SK-N-SH (cell line): ENCODE measurements around the gene TBCE.

Source experiments
- EZH2phosphoT487 ChIP-seq: fragments of 200-600 bp; sonication (generic); IDR thresholded peaks from 2 replicates; pipeline ENCODE4 v1.6.1; 2017; ENCODE audit warnings: low read depth, mixed run types, mild to moderate bottlenecking, antibody characterized with exemption, moderate library complexity, borderline replicate concordance
- FOXM1 ChIP-seq: IDR thresholded peaks from 2 replicates; pipeline ENCODE4 v1.4.0; 2012; ENCODE audit warnings: low read depth, mild to moderate bottlenecking
- TF ChIP-seq, protein P1 (sequence below): fragments of 200-600 bp; sonication (generic); IDR thresholded peaks from 2 replicates; pipeline ENCODE4 v1.6.1; 2017; ENCODE audit warnings: antibody characterized with exemption, mild to moderate bottlenecking, moderate library complexity

DNA sequence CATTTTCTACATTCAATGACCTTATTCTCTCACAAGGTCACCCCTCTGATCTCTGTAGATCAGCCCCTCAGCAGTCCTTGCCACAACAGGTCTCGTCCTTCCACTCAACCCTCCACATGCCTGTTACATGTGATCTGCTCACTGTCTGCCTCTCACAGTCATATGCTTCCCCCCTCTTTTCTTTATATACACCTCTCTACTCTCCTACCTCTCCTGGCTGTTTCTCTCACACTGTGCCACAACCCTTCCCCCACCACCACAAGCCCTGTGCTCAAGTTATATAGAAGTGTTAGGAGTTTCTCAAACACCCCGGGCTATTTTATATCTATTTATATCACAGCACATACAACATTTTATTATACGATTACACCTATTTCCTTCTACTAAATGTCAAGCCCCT is 124.4 kb downstream of the TBCE start:
- TF ChIP-seq FOXM1 (no peak), EZH2phosphoT487 (no peak)
- TF ChIP-seq, protein P1, sequence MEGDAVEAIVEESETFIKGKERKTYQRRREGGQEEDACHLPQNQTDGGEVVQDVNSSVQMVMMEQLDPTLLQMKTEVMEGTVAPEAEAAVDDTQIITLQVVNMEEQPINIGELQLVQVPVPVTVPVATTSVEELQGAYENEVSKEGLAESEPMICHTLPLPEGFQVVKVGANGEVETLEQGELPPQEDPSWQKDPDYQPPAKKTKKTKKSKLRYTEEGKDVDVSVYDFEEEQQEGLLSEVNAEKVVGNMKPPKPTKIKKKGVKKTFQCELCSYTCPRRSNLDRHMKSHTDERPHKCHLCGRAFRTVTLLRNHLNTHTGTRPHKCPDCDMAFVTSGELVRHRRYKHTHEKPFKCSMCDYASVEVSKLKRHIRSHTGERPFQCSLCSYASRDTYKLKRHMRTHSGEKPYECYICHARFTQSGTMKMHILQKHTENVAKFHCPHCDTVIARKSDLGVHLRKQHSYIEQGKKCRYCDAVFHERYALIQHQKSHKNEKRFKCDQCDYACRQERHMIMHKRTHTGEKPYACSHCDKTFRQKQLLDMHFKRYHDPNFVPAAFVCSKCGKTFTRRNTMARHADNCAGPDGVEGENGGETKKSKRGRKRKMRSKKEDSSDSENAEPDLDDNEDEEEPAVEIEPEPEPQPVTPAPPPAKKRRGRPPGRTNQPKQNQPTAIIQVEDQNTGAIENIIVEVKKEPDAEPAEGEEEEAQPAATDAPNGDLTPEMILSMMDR, result no peak
